Fibroblast of villous mesenchyme (primary cell): ENCODE results near the gene SPATA21. TPM values are rescaled to one million over a fixed set of nuclear protein-coding genes. Genes with fewer than 3 reads are reported as not detected.

Experiments
- DNase-seq: peaks from one replicate; pipeline ENCODE4 v3.0.0-alpha.2; 2010; ENCODE audit warnings: low read depth
- H3K4me3 ChIP-seq: 2 replicates; pipeline ENCODE4 v1.5.1; 2011; ENCODE audit warnings: low read depth, mild to moderate bottlenecking, low read length
- CTCF ChIP-seq: IDR thresholded peaks from 2 replicates; pipeline ENCODE4 v1.5.1; 2012; ENCODE audit warnings: low read depth, mild to moderate bottlenecking, low read length; ENCODE audit not compliant: insufficient read depth
- total RNA-seq: library from RNA; depleted of rRNA; stranded (reverse); fragments of >200 nt; gene quantifications from 2 replicates; pipeline ENCODE4 v1.2.3, GENCODE V29; 2012

Gene SPATA21
- total RNA-seq, 1 donor = under 0.01 TPM

DNA sequence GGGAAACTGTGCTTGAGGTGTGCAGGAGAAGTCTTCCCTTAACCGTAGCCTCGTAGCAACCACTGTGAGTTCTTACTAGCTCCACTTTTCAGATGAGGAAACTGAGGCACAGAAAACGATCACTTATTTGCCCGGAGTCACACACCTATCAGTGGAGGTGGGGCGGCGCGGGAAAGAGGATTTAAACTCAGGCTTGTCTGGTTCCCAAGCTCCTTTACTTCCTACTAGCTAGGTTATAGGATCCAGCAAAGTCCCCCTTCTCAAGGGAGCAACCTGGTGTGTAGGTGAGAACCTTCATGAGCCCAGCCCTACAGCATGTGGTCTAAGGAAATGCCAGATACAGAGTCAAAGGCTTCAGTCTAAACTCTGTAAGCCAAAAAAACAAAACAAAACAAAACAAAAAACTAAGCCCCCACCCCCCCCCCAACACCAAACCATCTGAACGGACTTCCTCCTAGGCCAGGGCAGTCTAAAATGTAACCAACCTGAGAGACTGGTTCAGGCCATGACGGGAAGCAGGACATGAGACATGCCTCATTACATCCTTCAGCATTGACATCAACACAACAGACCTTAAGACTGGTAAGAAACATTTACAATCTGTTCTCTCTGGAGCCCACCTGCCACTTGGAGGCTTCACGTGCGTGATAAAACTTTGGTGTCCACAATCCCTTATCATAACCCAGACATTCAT is 84.2 kb downstream of the SPATA21 start:
- DNase-seq = no peak
- H3K4me3 ChIP-seq = peak overlapping the region; percentile 82
- no peak for TF ChIP-seq CTCF

- peak; percentile 23 for TF ChIP-seq CTCF
- H3K4me3 ChIP-seq = peak within 1 kb of the TSS; percentile 82
- DNase-seq = peak; percentile 92
Observed at GRCh38 chr1:16351994-16352841, 85.0 kb downstream of the SPATA21 start, which contains the start of gene FBXO42. Gene FBXO42 (minus strand): TSS chr1:16352480. CDS start chr1:16315418, 37,062 bp downstream.

DNA sequence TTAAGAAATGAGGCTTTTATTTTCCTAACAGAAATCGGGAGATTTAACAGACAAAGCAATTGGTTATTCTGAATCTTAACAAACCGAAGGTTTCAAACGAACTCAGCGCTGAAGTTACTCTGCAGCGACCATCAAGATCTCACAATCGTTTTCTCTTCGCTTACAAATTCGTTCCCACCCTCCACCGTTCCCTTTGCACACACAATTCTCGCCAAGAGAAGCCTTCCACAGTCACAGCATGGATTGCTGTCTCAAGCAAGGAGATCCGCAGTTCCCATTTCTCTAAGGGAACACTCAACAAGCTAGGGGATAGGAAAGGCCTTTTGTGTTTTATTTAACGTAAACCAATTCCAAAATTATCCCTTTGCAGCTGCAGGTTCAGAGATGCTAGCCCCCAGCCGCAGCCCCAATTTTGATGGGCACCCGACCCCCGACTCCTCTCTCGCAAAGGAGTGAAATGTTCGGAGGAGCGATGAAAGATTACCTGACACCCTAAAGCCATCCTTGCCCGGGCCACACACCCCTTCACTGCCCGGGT is 85.7 kb downstream of the SPATA21 start:
- peak; percentile 56 for DNase-seq
- no peak for TF ChIP-seq CTCF
- H3K4me3 ChIP-seq = peak overlapping the region; percentile 82

GRCh38 chr1:16349847-16350406 is 87.3 kb downstream of the SPATA21 start:
- H3K4me3 ChIP-seq = no peak overlapping the region
- DNase-seq = peak; percentile 42
- no peak for TF ChIP-seq CTCF

Other genes with a start within 250 kb of the SPATA21 start
- 9.9 and 11.6 TPM in 2 replicates for gene ARHGEF19, start 224.8 kb downstream of the SPATA21 start, total RNA-seq
- 13.0 and 15.1 TPM in 2 replicates for gene CPLANE2, start 200.2 kb downstream of the SPATA21 start, total RNA-seq
- 15.1 and 16.0 TPM in 2 replicates for gene FBXO42, start 84.9 kb downstream of the SPATA21 start, total RNA-seq
- gene SZRD1, start 70.2 kb downstream of the SPATA21 start, total RNA-seq = 71.5 and 72.5 TPM in 2 replicates
- gene NECAP2, start 3.3 kb upstream of the SPATA21 start, total RNA-seq = 90.5 and 104 TPM in 2 replicates
- gene RNU1-1, start 76.9 kb upstream of the SPATA21 start, total RNA-seq = under 0.01 TPM in 1 of 2 replicates, not detected in the other
- 52.2 and 60.9 TPM in 2 replicates for gene NBPF1, start 176.1 kb upstream of the SPATA21 start, total RNA-seq
- under 0.01 TPM in 1 of 2 replicates, not detected in the other for gene RNU1-3, start 229.5 kb upstream of the SPATA21 start, total RNA-seq